Activated naive CD8-positive, alpha-beta T cell treated with anti-CD3 and anti-CD28 coated beads, Interleukin-2, amount 10 ng/mL, durations not matched to agents 7 days and 5 days (primary cell): ENCODE results near the gene HEXD. TPM values are rescaled to one million over a fixed set of nuclear protein-coding genes. Genes with fewer than 3 reads are reported as not detected.

Experiments used
- ATAC-seq: fragments of 150-1000 bp; cut with Tn5 transposase; one replicate; pipeline ENCODE4 v1.10.0; 2021; ENCODE audit warnings: low read depth, moderate library complexity
- POLR2A ChIA-PET: fragments of 350-600 bp; sonication (Branson Sonifier 250); formaldehyde crosslinking; loops from one replicate; lab custom pipeline; 2021; ENCODE audit warnings: antibody characterized with exemption; lab: Charles Lee
- DNase-seq: peaks from one replicate; pipeline ENCODE4 v3.0.0; 2021
- H3K27ac Mint-ChIP-seq: one replicate; pipeline ENCODE4 v1.8.0; 2022; ENCODE audit warnings: mild to moderate bottlenecking, mixed read lengths
- H3K27me3 Mint-ChIP-seq: one replicate; pipeline ENCODE4 v1.8.0; 2022; ENCODE audit warnings: mild to moderate bottlenecking, moderate library complexity, mixed read lengths
- H3K36me3 Mint-ChIP-seq: one replicate; pipeline ENCODE4 v1.8.0; 2021; ENCODE audit warnings: mild to moderate bottlenecking, mixed read lengths
- H3K4me1 Mint-ChIP-seq: one replicate; pipeline ENCODE4 v1.8.0; 2021; ENCODE audit warnings: mixed read lengths
- H3K4me3 Mint-ChIP-seq: one replicate; pipeline ENCODE4 v1.8.0; 2022; ENCODE audit warnings: mild to moderate bottlenecking, moderate library complexity, mixed read lengths
- H3K9me3 Mint-ChIP-seq: one replicate; pipeline ENCODE4 v1.8.0; 2021; ENCODE audit warnings: mixed read lengths
- total RNA-seq, 2 experiments: library from RNA; stranded (reverse); gene quantifications; one replicate each; pipeline ENCODE4 v1.2.3, GENCODE V29; 2021

The HEXD gene
- total RNA-seq, 2 experiments from 2014 or later, result 84.1 to 84.8 TPM

DNA sequence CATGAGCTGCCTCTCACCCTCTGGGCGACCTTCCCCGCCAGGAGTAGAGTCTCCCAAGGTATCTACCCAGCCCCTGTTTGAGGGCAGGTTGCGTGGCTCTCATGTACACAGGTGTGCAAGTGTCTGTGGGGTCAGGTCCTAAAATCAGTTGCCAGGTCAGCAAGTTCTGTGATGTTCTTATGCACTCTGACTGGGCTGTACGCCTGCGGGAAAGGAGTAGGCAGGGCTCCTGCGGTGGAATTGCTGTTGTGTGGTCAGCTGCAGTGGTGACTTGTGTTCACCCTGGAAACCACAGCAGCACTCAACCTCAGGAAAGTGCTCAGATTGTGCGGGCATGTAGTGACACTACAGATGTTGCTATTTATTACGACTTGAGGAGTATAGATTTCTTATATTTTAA, 59.8 kb downstream of the HEXD start:
- POLR2A ChIA-PET, result no interaction called here
- peaks cover 17% of the 10 kb centered on the region for H3K36me3 Mint-ChIP-seq
- DNase-seq (no peak), ATAC-seq (peak; percentile 35)
- H3K4me1 Mint-ChIP-seq, result peaks cover 22% of the 10 kb centered on the region
- no peak overlapping the region for H3K4me3 Mint-ChIP-seq
- H3K27ac Mint-ChIP-seq, result peak overlapping the region; percentile 14
- no peaks in the 10 kb centered on the region for H3K9me3 Mint-ChIP-seq
- no peaks in the 10 kb centered on the region for H3K27me3 Mint-ChIP-seq

DNA sequence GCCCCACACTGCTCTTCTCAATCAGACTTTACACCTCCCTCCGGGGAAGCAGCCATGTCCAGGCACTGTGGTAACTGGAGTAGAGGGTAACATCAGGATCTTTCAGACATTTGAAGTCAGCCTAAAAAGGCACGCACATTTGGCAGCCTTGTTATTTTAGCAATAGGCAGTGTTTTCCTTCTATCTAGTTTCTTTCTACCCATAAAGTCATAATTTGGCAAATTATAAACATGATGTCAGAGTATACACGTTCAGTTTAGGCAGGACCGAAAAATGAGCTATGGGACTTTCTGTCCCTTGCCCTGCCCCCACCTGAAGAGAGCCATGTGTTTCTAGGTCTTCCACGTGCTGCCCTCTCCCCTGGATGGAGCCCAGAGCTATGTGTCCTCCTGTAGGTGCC, 61.5 kb downstream of the HEXD start:
- Mint-ChIP-seq H3K36me3 (peaks cover 17% of the 10 kb centered on the region), H3K9me3 (no peaks in the 10 kb centered on the region), H3K27me3 (no peaks in the 10 kb centered on the region), H3K4me3 (no peak overlapping the region), H3K4me1 (peaks cover 22% of the 10 kb centered on the region), H3K27ac (peak overlapping the region; percentile 83)
- POLR2A ChIA-PET, result no interaction called here
- ATAC-seq (no peak), DNase-seq (no peak)

DNA sequence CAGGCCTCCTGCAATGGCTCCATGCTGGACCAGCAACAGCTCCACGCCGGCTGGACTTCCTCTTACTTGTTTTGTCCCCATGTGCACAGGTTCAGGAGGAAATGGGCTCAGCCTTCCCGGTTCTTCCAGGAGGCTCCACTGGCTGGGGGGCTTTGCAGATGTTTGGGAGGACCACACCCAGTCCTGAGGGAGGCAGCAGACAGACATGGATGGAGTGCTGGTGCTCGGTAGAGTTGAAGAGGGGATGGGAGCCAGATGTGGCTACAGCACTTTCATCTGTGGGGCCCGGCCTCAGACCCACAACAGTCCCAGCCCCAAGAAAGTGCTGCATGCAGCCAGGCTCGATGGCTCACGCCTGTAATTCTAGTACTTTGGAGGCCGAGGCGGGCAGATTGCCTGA, 62.2 kb downstream of the HEXD start:
- Mint-ChIP-seq H3K4me1 (peaks cover 24% of the 10 kb centered on the region), H3K4me3 (no peak overlapping the region), H3K27ac (peak overlapping the region; percentile 38), H3K27me3 (no peaks in the 10 kb centered on the region), H3K36me3 (peaks cover 19% of the 10 kb centered on the region), H3K9me3 (no peaks in the 10 kb centered on the region)
- ATAC-seq (no peak), DNase-seq (no peak)
- POLR2A ChIA-PET, result no interaction called here

DNA sequence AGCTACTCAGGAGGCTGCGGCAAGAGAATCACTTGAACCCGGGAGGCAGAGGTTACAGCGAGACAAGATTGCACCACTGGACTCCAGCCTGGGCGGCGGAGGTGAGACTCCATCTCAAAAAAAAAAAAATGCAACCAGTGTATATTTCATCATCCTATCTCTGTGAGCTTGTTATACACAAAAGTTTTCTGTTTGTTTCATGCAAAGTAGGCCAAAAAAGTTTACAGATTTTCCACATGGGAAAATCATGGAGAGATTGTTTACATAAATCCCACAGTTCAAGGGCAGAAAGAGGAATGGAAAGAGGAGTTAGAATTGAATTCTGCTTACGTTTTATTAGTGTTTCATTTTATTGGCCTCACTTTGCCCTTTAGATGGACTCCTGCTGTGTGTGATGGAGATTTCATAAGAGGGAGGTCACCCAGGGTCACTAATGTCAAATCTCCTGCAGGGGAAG, 65.1 kb downstream of the HEXD start:
- Mint-ChIP-seq H3K4me1 (peaks cover 16% of the 10 kb centered on the region), H3K27ac (no peak overlapping the region), H3K4me3 (no peak overlapping the region), H3K27me3 (no peaks in the 10 kb centered on the region), H3K36me3 (peaks cover 22% of the 10 kb centered on the region), H3K9me3 (no peaks in the 10 kb centered on the region)
- no peak for DNase-seq
- ATAC-seq, result no peak
- POLR2A ChIA-PET, result interaction anchor here (0.5 to 0.8 kb wide), 2 partner anchors 9 to 27 kb away, joined by 3 to 6 read pairs; no protein-coding TSS in a partner anchor

DNA sequence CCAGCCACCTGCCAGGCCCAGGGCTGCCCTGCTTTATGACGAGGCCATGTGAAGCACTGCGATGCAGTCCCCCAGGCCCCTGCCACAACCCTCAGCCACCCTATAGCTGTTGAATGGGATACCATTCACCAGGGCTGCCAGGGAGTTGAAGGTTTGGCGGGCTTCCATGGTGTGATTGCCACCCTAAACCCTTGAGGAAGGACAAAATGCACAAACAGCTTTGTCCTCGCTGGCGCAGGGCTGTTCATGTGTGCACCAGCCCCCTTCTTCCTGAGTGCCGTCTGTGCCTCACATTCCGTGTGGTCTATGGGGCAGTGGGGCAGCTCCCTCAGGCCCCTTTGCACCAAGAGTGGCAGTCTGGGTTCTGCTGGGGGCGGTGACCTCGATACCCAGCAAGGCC, 65.7 kb downstream of the HEXD start:
- POLR2A ChIA-PET, result interaction anchor here (0.5 kb wide), 2 partner anchors 26 kb away, joined by 3 to 6 read pairs; no protein-coding TSS in a partner anchor
- no peak for DNase-seq
- no peak overlapping the region for H3K4me3 Mint-ChIP-seq
- H3K27me3 Mint-ChIP-seq, result no peaks in the 10 kb centered on the region
- no peak overlapping the region for H3K27ac Mint-ChIP-seq
- no peaks in the 10 kb centered on the region for H3K9me3 Mint-ChIP-seq
- ATAC-seq, result no peak
- peaks cover 13% of the 10 kb centered on the region for H3K4me1 Mint-ChIP-seq
- peaks cover 24% of the 10 kb centered on the region for H3K36me3 Mint-ChIP-seq

DNA sequence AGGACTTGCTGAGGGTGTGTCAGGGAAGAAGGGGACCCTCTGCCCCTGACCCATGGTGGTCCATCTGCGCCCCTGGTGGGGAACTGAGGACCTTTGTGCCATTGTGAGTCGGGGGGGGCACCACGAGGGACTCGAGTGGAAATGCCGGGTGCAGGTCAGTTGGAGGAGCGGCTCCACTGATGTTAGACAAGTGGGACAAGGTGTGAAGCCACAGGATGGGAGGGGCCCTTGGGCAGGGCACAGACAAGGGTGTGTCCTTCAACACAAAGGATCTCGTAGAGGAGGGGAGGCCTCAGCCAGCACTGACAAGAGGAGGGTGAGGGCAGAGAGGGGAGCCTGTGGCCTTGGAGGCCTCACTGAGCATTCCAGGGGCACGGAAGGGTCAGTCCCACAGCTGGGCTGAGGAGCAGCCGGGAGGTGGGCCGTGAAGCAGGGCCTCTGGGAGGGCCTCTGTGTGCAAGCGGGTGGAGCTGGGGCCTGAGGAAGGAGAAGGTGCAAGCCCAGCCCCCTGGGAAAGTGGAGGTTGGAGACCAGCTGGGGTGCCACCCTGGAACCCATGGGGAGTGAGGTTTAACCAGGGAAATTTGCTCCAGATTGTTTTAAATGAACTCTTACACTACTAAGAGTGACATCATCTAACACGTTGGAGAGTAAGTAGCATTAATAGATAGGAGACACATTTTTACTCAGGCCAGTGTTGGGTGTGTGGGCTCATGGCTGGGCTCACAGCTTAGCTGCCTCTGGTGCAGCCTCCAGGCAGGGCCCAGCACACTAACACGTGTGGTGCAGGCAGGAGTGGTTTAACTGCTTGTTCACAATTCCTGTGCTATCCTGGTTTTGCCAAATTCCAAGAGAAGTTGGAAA, 68.3 kb downstream of the HEXD start:
- H3K36me3 Mint-ChIP-seq, result peaks cover 22% of the 10 kb centered on the region
- no peak for DNase-seq
- H3K4me3 Mint-ChIP-seq, result no peak overlapping the region
- no peaks in the 10 kb centered on the region for H3K9me3 Mint-ChIP-seq
- POLR2A ChIA-PET, result no interaction called here
- H3K27me3 Mint-ChIP-seq, result no peaks in the 10 kb centered on the region
- H3K27ac Mint-ChIP-seq, result peak overlapping the region; percentile 51
- ATAC-seq, result peak; percentile 53
- H3K4me1 Mint-ChIP-seq, result peaks cover 8% of the 10 kb centered on the region

DNA sequence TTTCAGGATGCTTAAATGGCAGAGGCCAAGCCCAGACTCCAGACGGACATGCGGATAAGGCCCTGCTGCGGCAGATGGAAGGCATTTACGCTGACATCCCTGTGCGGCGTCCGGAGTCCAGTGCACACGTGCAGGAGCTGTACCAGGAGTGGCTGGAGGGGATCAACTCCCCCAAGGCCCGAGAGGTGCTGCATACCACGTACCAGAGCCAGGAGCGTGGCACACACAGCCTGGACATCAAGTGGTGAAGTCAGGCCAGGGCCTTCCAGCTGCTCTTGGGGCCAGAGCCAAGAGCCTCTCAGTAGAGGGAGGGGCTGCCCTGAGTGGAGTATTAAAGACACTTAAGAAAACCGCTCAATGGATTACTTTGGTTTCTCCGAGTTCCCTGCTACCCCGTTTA, 69.8 kb downstream of the HEXD start:
- DNase-seq (no peak), ATAC-seq (no peak)
- Mint-ChIP-seq H3K9me3 (no peaks in the 10 kb centered on the region), H3K4me3 (no peak overlapping the region), H3K27me3 (no peaks in the 10 kb centered on the region), H3K4me1 (peaks cover 8% of the 10 kb centered on the region), H3K27ac (no peak overlapping the region), H3K36me3 (peaks cover 19% of the 10 kb centered on the region)
- POLR2A ChIA-PET, result no interaction called here

DNA sequence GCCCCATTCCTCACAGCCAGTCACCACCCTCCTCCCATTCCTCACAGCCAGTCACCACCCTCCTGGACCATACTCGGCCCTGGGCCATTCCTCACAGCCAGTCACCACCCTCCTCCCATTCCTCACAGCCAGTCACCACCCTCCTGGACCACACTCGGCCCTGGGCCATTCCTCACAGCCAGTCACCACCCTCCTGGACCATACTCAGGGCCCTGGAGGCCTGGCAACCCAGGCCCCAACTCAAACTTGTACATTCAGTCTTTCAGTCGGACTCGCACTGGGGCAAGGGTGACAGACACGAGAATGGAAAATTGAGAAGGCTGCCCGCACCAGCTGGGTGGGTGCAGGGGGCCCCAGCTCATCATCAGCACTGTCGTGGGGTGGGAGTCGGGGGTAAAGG, 71.0 kb downstream of the HEXD start:
- DNase-seq (no peak), ATAC-seq (no peak)
- no peaks in the 10 kb centered on the region for H3K27me3 Mint-ChIP-seq
- peak overlapping the region; percentile 48 for H3K27ac Mint-ChIP-seq
- H3K4me1 Mint-ChIP-seq, result peaks cover 11% of the 10 kb centered on the region
- no peak overlapping the region for H3K4me3 Mint-ChIP-seq
- POLR2A ChIA-PET, result no interaction called here
- peaks cover 17% of the 10 kb centered on the region for H3K36me3 Mint-ChIP-seq
- H3K9me3 Mint-ChIP-seq, result no peaks in the 10 kb centered on the region

DNA sequence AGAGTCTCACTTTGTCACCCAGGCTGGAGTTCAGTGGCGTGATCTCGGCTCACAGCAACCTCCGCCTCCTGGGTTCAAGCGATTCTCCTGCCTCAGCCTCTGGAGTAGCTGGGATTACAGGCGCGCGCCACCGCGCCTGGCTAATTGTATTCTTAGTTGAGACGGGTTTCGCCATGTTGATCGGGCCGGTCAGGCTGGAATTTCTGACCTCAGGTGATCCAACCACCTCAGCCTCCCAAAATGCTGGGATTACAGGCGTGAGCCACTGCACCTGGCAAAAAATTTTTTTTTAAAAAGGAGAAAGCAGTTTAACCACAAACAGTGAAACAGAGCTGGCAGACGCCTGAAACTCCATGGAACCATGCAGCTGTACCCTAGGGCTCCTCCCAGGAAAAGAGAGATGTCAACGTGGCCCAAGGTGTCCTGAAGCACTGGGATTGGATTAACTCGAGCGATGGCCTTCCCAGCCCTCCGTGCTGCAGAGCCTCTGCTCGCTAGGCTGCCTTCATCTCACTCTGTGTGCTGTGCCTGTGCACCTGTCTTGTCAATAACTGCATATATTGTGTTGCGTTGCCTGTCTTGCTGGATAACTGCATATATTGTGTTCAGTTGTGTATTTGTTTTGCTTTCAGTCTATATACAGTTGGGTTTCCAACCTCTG, 71.8 kb downstream of the HEXD start:
- Mint-ChIP-seq H3K27me3 (no peaks in the 10 kb centered on the region), H3K36me3 (peaks cover 13% of the 10 kb centered on the region), H3K9me3 (no peaks in the 10 kb centered on the region), H3K27ac (no peak overlapping the region), H3K4me1 (peaks cover 17% of the 10 kb centered on the region), H3K4me3 (no peak overlapping the region)
- POLR2A ChIA-PET, result no interaction called here
- ATAC-seq (no peak), DNase-seq (no peak)

DNA sequence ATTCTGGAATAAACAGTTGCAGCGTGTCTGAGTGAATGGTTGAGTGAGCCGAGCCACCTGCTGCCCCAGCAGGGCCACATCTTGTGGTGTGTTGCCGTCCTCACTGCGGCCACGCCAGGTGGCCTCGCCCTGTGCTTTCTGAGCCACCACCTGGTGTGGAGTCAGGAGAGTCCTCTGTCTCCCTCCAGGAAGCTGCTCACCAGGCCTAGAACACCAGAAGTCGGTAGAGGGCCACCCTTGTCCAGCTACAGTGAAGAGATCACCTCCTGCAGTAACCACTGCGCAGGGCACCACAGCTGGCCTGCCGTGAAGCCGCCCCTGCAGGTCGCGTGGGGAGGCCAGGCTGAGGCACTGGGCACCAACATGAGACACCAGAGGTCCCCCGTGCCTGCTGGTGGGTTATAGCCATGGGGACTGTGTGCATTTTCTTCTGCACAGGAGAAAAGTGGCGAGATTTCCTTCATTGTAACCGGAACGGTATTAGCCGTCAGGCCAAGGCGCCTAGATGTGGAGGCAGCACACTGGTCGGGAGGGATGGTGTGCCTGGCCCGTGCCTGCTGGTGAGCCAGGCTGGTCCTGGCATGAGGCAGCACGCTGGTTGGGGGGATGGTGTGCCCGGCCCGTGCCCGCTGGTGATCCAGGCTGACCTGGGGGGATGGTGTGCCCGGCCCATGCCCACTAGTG, 72.5 kb downstream of the HEXD start:
- H3K9me3 Mint-ChIP-seq, result no peaks in the 10 kb centered on the region
- H3K36me3 Mint-ChIP-seq, result peaks cover 11% of the 10 kb centered on the region
- no peak overlapping the region for H3K4me3 Mint-ChIP-seq
- DNase-seq, result no peak
- H3K27ac Mint-ChIP-seq, result no peak overlapping the region
- POLR2A ChIA-PET, result no interaction called here
- ATAC-seq, result no peak
- H3K27me3 Mint-ChIP-seq, result no peaks in the 10 kb centered on the region
- H3K4me1 Mint-ChIP-seq, result peaks cover 17% of the 10 kb centered on the region

DNA sequence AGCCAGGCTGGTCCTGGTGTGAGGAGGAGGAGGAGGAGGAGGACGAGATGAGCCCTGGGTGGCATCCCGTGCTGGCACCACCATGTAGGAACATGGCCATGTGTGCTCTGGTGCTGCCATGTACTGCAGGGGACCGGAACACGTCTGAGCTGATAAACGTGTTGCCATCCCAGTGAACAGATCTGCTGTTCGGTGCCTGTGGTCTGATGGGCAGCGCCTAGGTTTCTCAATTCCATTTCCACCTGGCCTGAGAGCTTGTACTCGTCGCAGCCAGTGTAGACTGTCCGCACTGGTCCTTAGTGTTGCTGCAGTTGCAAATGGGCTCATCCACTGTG, 73.0 kb downstream of the HEXD start:
- ATAC-seq (no peak), DNase-seq (no peak)
- H3K9me3 Mint-ChIP-seq, result no peaks in the 10 kb centered on the region
- H3K27me3 Mint-ChIP-seq, result no peaks in the 10 kb centered on the region
- H3K36me3 Mint-ChIP-seq, result peaks cover 9% of the 10 kb centered on the region
- H3K4me1 Mint-ChIP-seq, result peaks cover 14% of the 10 kb centered on the region
- no peak overlapping the region for H3K27ac Mint-ChIP-seq
- POLR2A ChIA-PET, result interaction anchor here (1.2 kb wide), 1 partner anchor 8 kb away, joined by 3 read pairs; no protein-coding TSS in a partner anchor
- no peak overlapping the region for H3K4me3 Mint-ChIP-seq

DNA sequence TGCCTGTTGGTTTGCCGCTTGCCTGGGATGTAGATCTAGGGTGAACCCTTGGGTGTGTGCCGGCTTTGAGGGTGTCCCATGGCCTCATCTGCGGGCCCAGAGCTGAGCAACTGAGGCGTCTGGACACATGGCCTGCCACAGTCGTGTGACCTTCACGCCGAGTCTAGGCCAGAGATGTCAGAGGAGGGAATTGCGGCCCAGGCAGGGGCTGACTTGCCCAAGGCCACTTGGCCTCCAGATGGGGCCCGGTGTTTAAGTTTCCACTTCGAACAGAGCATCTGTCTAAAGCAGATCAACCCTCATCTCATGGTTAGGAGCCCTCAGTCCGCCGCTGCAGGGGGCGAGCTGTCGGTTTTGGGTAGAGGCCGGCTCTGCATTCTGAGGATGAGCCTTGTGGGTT, 73.4 kb downstream of the HEXD start:
- POLR2A ChIA-PET, result interaction anchor here (0.6 to 1.2 kb wide), 3 partner anchors 9 to 470 kb away, joined by 3 read pairs; no protein-coding TSS in a partner anchor
- Mint-ChIP-seq H3K4me1 (peaks cover 12% of the 10 kb centered on the region), H3K27me3 (no peaks in the 10 kb centered on the region), H3K4me3 (no peak overlapping the region), H3K36me3 (peaks cover 6% of the 10 kb centered on the region), H3K27ac (no peak overlapping the region), H3K9me3 (no peaks in the 10 kb centered on the region)
- DNase-seq (no peak), ATAC-seq (no peak)
